ENCODE data around the gene LGALS4.

DNA sequence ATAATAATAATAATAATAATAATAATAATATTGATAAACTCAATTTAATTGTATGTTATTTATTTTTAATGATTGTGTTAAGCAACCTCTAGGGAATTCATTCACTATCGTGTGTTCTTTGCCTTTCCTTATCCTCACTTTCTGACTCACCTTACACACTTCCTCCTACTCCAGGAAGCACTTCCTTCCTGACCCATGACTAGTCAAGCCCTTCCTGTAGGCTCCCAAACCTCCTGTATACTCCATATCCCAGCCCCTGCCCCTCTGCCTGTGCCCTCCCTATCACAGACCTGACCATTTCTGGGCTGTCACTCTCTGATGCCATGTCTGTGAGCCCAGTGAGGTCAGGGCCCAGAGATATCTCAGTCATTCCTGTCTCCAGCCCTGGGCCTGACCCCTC lies 7.6 kb downstream of the LGALS4 start:
- TF ChIP-seq, protein P1, sequence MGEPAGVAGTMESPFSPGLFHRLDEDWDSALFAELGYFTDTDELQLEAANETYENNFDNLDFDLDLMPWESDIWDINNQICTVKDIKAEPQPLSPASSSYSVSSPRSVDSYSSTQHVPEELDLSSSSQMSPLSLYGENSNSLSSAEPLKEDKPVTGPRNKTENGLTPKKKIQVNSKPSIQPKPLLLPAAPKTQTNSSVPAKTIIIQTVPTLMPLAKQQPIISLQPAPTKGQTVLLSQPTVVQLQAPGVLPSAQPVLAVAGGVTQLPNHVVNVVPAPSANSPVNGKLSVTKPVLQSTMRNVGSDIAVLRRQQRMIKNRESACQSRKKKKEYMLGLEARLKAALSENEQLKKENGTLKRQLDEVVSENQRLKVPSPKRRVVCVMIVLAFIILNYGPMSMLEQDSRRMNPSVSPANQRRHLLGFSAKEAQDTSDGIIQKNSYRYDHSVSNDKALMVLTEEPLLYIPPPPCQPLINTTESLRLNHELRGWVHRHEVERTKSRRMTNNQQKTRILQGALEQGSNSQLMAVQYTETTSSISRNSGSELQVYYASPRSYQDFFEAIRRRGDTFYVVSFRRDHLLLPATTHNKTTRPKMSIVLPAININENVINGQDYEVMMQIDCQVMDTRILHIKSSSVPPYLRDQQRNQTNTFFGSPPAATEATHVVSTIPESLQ (CRISPR knock-in tag; IDR thresholded peaks at IDR 0.05) = no peak
- TF ChIP-seq HNRNPH1 (optimal IDR thresholded peaks at IDR 0.05; ENCODE audit: low read depth, low read length) (no peak), ZFP1 (CRISPR knock-in tag; IDR thresholded peaks at IDR 0.05) (no peak), FIP1L1 (IDR thresholded peaks at IDR 0.05; ENCODE audit: low read depth, low read length, poor library complexity, severe bottlenecking) (no peak), TCF7L2 (IDR thresholded peaks at IDR 0.05; ENCODE audit: low read depth, low read length) (no peak), DNMT1 (IDR thresholded peaks at IDR 0.05) (no peak), GABPB1 (CRISPR knock-in tag; IDR thresholded peaks at IDR 0.05) (no peak), ZFP36 (IDR thresholded peaks at IDR 0.05; ENCODE audit: low read depth, low read length, partially characterized antibody) (no peak)
- TF ChIP-seq, protein P2, sequence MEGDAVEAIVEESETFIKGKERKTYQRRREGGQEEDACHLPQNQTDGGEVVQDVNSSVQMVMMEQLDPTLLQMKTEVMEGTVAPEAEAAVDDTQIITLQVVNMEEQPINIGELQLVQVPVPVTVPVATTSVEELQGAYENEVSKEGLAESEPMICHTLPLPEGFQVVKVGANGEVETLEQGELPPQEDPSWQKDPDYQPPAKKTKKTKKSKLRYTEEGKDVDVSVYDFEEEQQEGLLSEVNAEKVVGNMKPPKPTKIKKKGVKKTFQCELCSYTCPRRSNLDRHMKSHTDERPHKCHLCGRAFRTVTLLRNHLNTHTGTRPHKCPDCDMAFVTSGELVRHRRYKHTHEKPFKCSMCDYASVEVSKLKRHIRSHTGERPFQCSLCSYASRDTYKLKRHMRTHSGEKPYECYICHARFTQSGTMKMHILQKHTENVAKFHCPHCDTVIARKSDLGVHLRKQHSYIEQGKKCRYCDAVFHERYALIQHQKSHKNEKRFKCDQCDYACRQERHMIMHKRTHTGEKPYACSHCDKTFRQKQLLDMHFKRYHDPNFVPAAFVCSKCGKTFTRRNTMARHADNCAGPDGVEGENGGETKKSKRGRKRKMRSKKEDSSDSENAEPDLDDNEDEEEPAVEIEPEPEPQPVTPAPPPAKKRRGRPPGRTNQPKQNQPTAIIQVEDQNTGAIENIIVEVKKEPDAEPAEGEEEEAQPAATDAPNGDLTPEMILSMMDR (IDR thresholded peaks at IDR 0.05 in 2 of 3, conservative IDR thresholded peaks at IDR 0.05 in 1 of 3; ENCODE audit: insufficient read depth in 2 of 3, low read depth in 1 of 3, low read length in 3 of 3) = no peak
